Fibroblast of lung (primary cell): Measurements from ENCODE around the gene CALML4.

Experiments
- CTCF ChIP-seq, 2 donors: IDR thresholded peaks in 1 of 2; conservative IDR thresholded peaks in 1 of 2; 1 replicate in 1 of 2; 2 replicates in 1 of 2; pipeline ENCODE4 v1.5.1; 2011 to 2012; ENCODE audit warnings: low read length in 2 of 2, control low read depth in 1 of 2, inconsistent platforms in 1 of 2, low read depth in 1 of 2, mild to moderate bottlenecking in 1 of 2
- EZH2 ChIP-seq: IDR thresholded peaks from 2 replicates; pipeline ENCODE4 v1.5.1; 2012; ENCODE audit warnings: low read length, control low read depth, mild to moderate bottlenecking; ENCODE audit errors: missing control alignments

DNA sequence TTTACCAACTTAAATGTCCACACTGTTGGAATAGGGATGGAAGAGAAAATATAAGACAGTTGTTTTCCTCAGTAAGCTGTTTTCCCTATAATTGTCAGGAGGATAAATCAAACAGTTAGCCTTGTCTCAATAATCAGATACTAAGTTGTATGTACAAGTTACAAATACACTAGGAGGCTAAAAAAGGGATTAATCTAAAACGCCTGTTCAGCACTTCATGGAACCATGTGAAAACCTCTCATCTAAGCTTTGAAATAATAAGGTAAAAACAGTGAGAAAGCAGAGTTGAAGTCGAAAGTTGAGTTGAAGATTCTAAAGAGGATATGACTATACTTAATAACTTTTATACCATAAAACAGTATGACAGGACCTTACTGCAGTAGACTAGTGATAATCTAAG, 62.0 kb downstream of the CALML4 start:
- TF ChIP-seq CTCF (conservative IDR thresholded peaks at IDR 0.05 in 1 of 2, IDR thresholded peaks at IDR 0.05 in 1 of 2; ENCODE audit: low read depth in 1 of 2, low read length in 2 of 2) (no peak), EZH2 (no peak)
